HCT116 (cell line): ENCODE measurements around the gene SCTR.

ENCODE experiments used
- MAX ChIP-seq: IDR thresholded peaks from 2 replicates; pipeline ENCODE4 v1.6.1; 2012
- POLR2A ChIP-seq: IDR thresholded peaks from 2 replicates; pipeline ENCODE4 v1.7.0; 2011; ENCODE audit warnings: borderline replicate concordance; ENCODE audit not compliant: insufficient read depth, insufficient read length; ENCODE audit errors: extremely low read depth
- RAD21 ChIP-seq: IDR thresholded peaks from 2 replicates; pipeline ENCODE4 v1.6.1; 2012; ENCODE audit warnings: low read depth, mild to moderate bottlenecking
- REST ChIP-seq: IDR thresholded peaks from 2 replicates; pipeline ENCODE4 v1.6.1; 2012; ENCODE audit warnings: low read depth
- SIN3A ChIP-seq: IDR thresholded peaks from 2 replicates; pipeline ENCODE4 v1.6.1; 2012; ENCODE audit warnings: low read depth
- SP1 ChIP-seq: IDR thresholded peaks from 2 replicates; pipeline ENCODE4 v1.6.1; 2012; ENCODE audit warnings: low read depth
- TF ChIP-seq, protein P1 (sequence below), 3 experiments: fragments of 200-600 bp in 1 of 3; sonication (generic) in 1 of 3; IDR thresholded peaks in 2 of 3; conservative IDR thresholded peaks in 1 of 3; 2 replicates each; pipeline ENCODE4 v1.5.1; 2012 to 2017; ENCODE audit warnings: low read depth in 2 of 3, low read length in 2 of 3, antibody characterized with exemption in 1 of 3, borderline replicate concordance in 1 of 3, control low read depth in 1 of 3, mild to moderate bottlenecking in 1 of 3, mixed read lengths in 1 of 3, mixed run types in 1 of 3, moderate library complexity in 1 of 3; ENCODE audit not compliant: insufficient read depth in 1 of 3

- TF ChIP-seq, protein P1, sequence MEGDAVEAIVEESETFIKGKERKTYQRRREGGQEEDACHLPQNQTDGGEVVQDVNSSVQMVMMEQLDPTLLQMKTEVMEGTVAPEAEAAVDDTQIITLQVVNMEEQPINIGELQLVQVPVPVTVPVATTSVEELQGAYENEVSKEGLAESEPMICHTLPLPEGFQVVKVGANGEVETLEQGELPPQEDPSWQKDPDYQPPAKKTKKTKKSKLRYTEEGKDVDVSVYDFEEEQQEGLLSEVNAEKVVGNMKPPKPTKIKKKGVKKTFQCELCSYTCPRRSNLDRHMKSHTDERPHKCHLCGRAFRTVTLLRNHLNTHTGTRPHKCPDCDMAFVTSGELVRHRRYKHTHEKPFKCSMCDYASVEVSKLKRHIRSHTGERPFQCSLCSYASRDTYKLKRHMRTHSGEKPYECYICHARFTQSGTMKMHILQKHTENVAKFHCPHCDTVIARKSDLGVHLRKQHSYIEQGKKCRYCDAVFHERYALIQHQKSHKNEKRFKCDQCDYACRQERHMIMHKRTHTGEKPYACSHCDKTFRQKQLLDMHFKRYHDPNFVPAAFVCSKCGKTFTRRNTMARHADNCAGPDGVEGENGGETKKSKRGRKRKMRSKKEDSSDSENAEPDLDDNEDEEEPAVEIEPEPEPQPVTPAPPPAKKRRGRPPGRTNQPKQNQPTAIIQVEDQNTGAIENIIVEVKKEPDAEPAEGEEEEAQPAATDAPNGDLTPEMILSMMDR (IDR thresholded peaks at IDR 0.05 in 2 of 3, conservative IDR thresholded peaks at IDR 0.05 in 1 of 3; ENCODE audit: borderline replicate concordance in 1 of 3, insufficient read depth in 1 of 3, low read depth in 2 of 3, low read length in 2 of 3): no peak
- no peak for TF ChIP-seq MAX
- TF ChIP-seq REST: no peak
- no peak for TF ChIP-seq SP1
- no peak for TF ChIP-seq SIN3A
- no peak for TF ChIP-seq POLR2A
- no peak for TF ChIP-seq RAD21
Observed at GRCh38 chr2:119449521-119449920, 74.8 kb downstream of the SCTR start.
